Measurements from ENCODE around the gene EDC4. TPM values are rescaled to one million over a fixed set of nuclear protein-coding genes. Genes with fewer than 3 reads are reported as not detected.

The EDC4 gene
- total and polyA plus RNA-seq, 9 of the 15 experiments (the other 6 are each of a cell fraction or from before 2014, with no cell fraction given), result 1.1 to 131 (median 74.0) TPM

DNA sequence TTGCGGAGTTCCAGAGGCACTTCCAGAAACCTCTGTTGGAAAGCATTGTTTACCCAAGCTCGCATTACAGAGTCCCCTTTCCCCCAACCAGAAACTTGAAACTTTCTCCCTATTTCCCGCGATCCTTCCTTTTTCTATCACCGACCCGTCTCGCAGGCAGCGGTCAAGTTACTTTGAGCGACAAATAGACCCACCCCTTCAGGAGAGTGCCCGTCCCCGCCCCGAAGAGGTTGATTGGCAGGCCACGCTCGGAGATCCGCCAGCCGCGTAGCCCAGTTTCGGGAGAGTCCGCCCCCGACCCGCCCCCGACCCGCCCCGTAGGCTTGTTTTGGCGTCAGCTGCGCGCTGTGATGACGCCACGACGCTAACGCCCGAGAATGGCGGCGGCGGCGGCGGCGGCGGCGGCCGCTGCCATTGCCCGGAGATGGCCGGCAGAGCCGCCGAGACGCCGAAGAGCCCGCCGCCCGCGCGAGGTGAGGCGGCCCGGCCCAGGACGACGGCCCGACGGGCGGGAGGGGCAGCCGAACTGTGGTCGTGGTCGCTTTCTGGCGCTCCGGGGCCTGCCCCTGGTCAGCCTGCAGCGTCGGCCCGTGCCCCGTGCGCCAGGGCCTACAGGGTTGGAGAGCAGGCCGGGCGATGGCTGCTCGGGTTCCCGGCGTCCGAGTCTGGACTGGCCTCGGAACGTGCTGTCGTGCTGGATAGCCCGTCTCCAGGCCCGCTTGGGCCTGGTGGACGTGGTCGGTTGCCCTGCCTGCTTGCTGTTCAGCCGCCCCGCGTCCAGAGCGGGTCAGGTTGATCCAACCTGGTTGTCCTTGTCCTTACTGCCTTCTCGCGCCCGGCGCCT lies 20.3 kb downstream of the EDC4 start, which contains the start of gene PSKH1 (continued):
- TF ChIP-seq TCF7L2 (IDR thresholded peaks at IDR 0.05; ENCODE audit: low read depth, low read length) (no peak), POLR3G (IDR thresholded peaks at IDR 0.05; ENCODE audit: extremely low read depth, insufficient read length, insufficient replicate concordance) (no peak), EGR1 (conservative IDR thresholded peaks at IDR 0.05) (peak; percentile 25; the same call in 1 of the 2 replicates), ZNF384 (IDR thresholded peaks at IDR 0.05; ENCODE audit: low read depth, low read length) (no peak), ZNF263 (CRISPR knock-in tag; IDR thresholded peaks at IDR 0.05; ENCODE audit: borderline replicate concordance) (no peak), NFYB (IDR thresholded peaks at IDR 0.05; ENCODE audit: extremely low read depth, insufficient read length) (no peak), GABPB1 (CRISPR knock-in tag; IDR thresholded peaks at IDR 0.05) (peak; percentile 47; the same call in 1 of the 2 replicates), HNRNPUL1 (IDR thresholded peaks at IDR 0.05; ENCODE audit: low read length) (no peak), NCOA2 (IDR thresholded peaks at IDR 0.05; ENCODE audit: partially characterized antibody in 2 of 2) (no peak), TEAD4 (IDR thresholded peaks at IDR 0.05; ENCODE audit: low read length) (no peak), TEAD4 (CRISPR knock-in tag; IDR thresholded peaks at IDR 0.05; ENCODE audit: borderline replicate concordance) (0 out of 2 replicates have a peak, but pooled peaks have one; percentile 39), BRF1 (IDR thresholded peaks at IDR 0.05; ENCODE audit: borderline replicate concordance, extremely low read depth, insufficient read length) (no peak), CREBBP (IDR thresholded peaks at IDR 0.05; ENCODE audit: low read depth, low read length) (no peak), SMARCB1 (IDR thresholded peaks at IDR 0.05; ENCODE audit: insufficient read length, low read depth) (no peak), RBBP5 (IDR thresholded peaks at IDR 0.05; ENCODE audit: borderline replicate concordance, insufficient read depth, low read length, poor library complexity, severe bottlenecking) (peak; percentile 98), HEY1 (CRISPR knock-in tag; IDR thresholded peaks at IDR 0.05; ENCODE audit: borderline replicate concordance) (no peak), ZNF780A (CRISPR knock-in tag; IDR thresholded peaks at IDR 0.05) (no peak), KLF10 (CRISPR knock-in tag; IDR thresholded peaks at IDR 0.05) (no peak), CEBPB (tag; IDR thresholded peaks at IDR 0.05) (no peak)
- TF ChIP-seq, protein P1, sequence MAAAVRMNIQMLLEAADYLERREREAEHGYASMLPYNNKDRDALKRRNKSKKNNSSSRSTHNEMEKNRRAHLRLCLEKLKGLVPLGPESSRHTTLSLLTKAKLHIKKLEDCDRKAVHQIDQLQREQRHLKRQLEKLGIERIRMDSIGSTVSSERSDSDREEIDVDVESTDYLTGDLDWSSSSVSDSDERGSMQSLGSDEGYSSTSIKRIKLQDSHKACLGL (CRISPR knock-in tag; IDR thresholded peaks at IDR 0.05; ENCODE audit: borderline replicate concordance, poor library complexity, severe bottlenecking), result no peak
- TF ChIP-seq, protein P2, sequence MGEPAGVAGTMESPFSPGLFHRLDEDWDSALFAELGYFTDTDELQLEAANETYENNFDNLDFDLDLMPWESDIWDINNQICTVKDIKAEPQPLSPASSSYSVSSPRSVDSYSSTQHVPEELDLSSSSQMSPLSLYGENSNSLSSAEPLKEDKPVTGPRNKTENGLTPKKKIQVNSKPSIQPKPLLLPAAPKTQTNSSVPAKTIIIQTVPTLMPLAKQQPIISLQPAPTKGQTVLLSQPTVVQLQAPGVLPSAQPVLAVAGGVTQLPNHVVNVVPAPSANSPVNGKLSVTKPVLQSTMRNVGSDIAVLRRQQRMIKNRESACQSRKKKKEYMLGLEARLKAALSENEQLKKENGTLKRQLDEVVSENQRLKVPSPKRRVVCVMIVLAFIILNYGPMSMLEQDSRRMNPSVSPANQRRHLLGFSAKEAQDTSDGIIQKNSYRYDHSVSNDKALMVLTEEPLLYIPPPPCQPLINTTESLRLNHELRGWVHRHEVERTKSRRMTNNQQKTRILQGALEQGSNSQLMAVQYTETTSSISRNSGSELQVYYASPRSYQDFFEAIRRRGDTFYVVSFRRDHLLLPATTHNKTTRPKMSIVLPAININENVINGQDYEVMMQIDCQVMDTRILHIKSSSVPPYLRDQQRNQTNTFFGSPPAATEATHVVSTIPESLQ (CRISPR knock-in tag; IDR thresholded peaks at IDR 0.05), result no peak
- TF ChIP-seq, protein P3, sequence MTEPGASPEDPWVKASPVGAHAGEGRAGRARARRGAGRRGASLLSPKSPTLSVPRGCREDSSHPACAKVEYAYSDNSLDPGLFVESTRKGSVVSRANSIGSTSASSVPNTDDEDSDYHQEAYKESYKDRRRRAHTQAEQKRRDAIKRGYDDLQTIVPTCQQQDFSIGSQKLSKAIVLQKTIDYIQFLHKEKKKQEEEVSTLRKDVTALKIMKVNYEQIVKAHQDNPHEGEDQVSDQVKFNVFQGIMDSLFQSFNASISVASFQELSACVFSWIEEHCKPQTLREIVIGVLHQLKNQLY (CRISPR knock-in tag; conservative IDR thresholded peaks at IDR 0.05), result no peak
- TF ChIP-seq, protein P4, sequence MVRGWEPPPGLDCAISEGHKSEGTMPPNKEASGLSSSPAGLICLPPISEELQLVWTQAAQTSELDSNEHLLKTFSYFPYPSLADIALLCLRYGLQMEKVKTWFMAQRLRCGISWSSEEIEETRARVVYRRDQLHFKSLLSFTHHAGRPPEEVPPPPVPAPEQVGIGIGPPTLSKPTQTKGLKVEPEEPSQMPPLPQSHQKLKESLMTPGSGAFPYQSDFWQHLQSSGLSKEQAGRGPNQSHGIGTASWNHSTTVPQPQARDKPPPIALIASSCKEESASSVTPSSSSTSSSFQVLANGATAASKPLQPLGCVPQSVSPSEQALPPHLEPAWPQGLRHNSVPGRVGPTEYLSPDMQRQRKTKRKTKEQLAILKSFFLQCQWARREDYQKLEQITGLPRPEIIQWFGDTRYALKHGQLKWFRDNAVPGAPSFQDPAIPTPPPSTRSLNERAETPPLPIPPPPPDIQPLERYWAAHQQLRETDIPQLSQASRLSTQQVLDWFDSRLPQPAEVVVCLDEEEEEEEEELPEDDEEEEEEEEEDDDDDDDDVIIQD (CRISPR knock-in tag; IDR thresholded peaks at IDR 0.05), result no peak
